CD14-positive monocyte (primary cell): ENCODE measurements around the gene GLYATL2. TPM values are rescaled to one million over a fixed set of nuclear protein-coding genes. Genes with fewer than 3 reads are reported as not detected.

Source experiments
- DNase-seq, 3 donors: peaks; one replicate each; pipeline ENCODE4 v3.0.0-alpha.2; 2011 to 2022
- H2AFZ ChIP-seq: 2 replicates; pipeline ENCODE4 v1.6.0; 2012; ENCODE audit warnings: mild to moderate bottlenecking, low read depth, low read length, inconsistent platforms; ENCODE audit not compliant: insufficient read depth, poor library complexity, severe bottlenecking
- H3K27ac ChIP-seq, 2 donors: 1 replicate in 1 of 2; 2 replicates in 1 of 2; pipeline ENCODE4 v1.5.1; 2012 to 2013; ENCODE audit warnings: low read length in 2 of 2, control low read depth in 1 of 2, inconsistent platforms in 1 of 2, low read depth in 1 of 2, mild to moderate bottlenecking in 1 of 2
- H3K27me3 ChIP-seq, 2 donors: one replicate each; pipeline versions ENCODE4 v1.6.0 to v1.6.1; 2011 to 2013; ENCODE audit warnings: low read length in 2 of 2; ENCODE audit not compliant: control insufficient read depth in 2 of 2, insufficient read depth in 2 of 2
- H3K36me3 ChIP-seq, 2 donors: replicated peaks in 1 of 2; 1 replicate in 1 of 2; 2 replicates in 1 of 2; pipeline versions ENCODE4 v1.5.1 to v1.6.1; 2012 to 2013; ENCODE audit warnings: low read length in 2 of 2, control low read depth in 1 of 2, inconsistent platforms in 1 of 2, mild to moderate bottlenecking in 1 of 2; ENCODE audit not compliant: insufficient read depth in 2 of 2, control insufficient read depth in 1 of 2
- H3K4me1 ChIP-seq, 2 donors: 1 replicate in 1 of 2; 2 replicates in 1 of 2; pipeline versions ENCODE4 v1.5.1 to v1.6.1; 2012 to 2013; ENCODE audit warnings: low read length in 2 of 2, control low read depth in 1 of 2, inconsistent platforms in 1 of 2, mild to moderate bottlenecking in 1 of 2, moderate library complexity in 1 of 2; ENCODE audit not compliant: insufficient read depth in 2 of 2, control insufficient read depth in 1 of 2
- H3K4me2 ChIP-seq: replicated peaks from 2 replicates; pipeline ENCODE3; 2012; ENCODE audit warnings: low read length, moderate library complexity, mild to moderate bottlenecking; ENCODE audit not compliant: poor library complexity, severe bottlenecking; ENCODE audit errors: extremely low read depth
- H3K4me3 ChIP-seq, 3 experiments: fragments of 200-600 bp in 1 of 3; sonication (generic) in 1 of 3; replicated peaks in 1 of 3; 1 replicate in 2 of 3; 2 replicates in 1 of 3; pipeline ENCODE4 v1.5.1; 2011 to 2013; ENCODE audit warnings: low read length in 3 of 3, mild to moderate bottlenecking in 3 of 3, control low read depth in 2 of 3, low read depth in 2 of 3, inconsistent platforms in 1 of 3, moderate library complexity in 1 of 3
- H3K79me2 ChIP-seq: 2 replicates; pipeline ENCODE4 v1.6.0; 2012; ENCODE audit warnings: mild to moderate bottlenecking, control low read depth, inconsistent platforms, low read length, moderate library complexity; ENCODE audit not compliant: insufficient read depth
- H3K9ac ChIP-seq: 2 replicates; pipeline ENCODE4 v1.6.0; 2017; ENCODE audit warnings: low read length, mild to moderate bottlenecking; ENCODE audit not compliant: insufficient read depth, poor library complexity, severe bottlenecking
- H3K9me3 ChIP-seq, 2 donors: replicated peaks in 1 of 2; 1 replicate in 1 of 2; 2 replicates in 1 of 2; pipeline versions ENCODE4 v1.5.1 to v1.6.1; 2012 to 2013; ENCODE audit warnings: low read length in 2 of 2, control low read depth in 1 of 2; ENCODE audit not compliant: control insufficient read depth in 1 of 2, insufficient read depth in 1 of 2
- H4K20me1 ChIP-seq: 2 replicates; pipeline ENCODE4 v1.6.0; 2012; ENCODE audit warnings: mild to moderate bottlenecking, low read length, control low read depth, moderate library complexity; ENCODE audit not compliant: insufficient read depth
- H3K27ac Mint-ChIP-seq, 7 donors: one replicate each; pipeline ENCODE4 v1.8.0; 2020; ENCODE audit warnings: mild to moderate bottlenecking in 7 of 7, mixed read lengths in 7 of 7, moderate library complexity in 6 of 7, inconsistent platforms in 2 of 7
- H3K27me3 Mint-ChIP-seq, 3 donors: one replicate each; pipeline ENCODE4 v1.8.0; 2021 to 2022; ENCODE audit warnings: low read depth in 3 of 3, mild to moderate bottlenecking in 3 of 3, mixed read lengths in 3 of 3, moderate library complexity in 3 of 3, inconsistent platforms in 1 of 3
- H3K36me3 Mint-ChIP-seq, 2 donors: one replicate each; pipeline ENCODE4 v1.8.0; 2020; ENCODE audit warnings: mixed read lengths in 2 of 2, inconsistent platforms in 1 of 2, mild to moderate bottlenecking in 1 of 2
- H3K4me1 Mint-ChIP-seq: one replicate; pipeline ENCODE4 v1.8.0; 2020; ENCODE audit warnings: mild to moderate bottlenecking, mixed read lengths
- H3K4me3 Mint-ChIP-seq, 2 donors: one replicate each; pipeline ENCODE4 v1.8.0; 2020; ENCODE audit warnings: mild to moderate bottlenecking in 2 of 2, mixed read lengths in 2 of 2, moderate library complexity in 1 of 2
- H3K9me3 Mint-ChIP-seq, 7 donors: one replicate each; pipeline ENCODE4 v1.8.0; 2020 to 2022; ENCODE audit warnings: mixed read lengths in 7 of 7, mild to moderate bottlenecking in 6 of 7, moderate library complexity in 6 of 7, inconsistent platforms in 2 of 7
- WGBS: methylation state at CpG from one replicate; pipeline ENCODE4 v1.1.5; 2013; ENCODE audit warnings: missing lambda C conversion rate; ENCODE audit not compliant: insufficient coverage; 5-methylcytosine and 5-hydroxymethylcytosine counted together
- intact Hi-C, 2 donors: fragments of 100-400 bp; cut with micrococcal nuclease; formaldehyde crosslinking; loops; one replicate each; pipeline versions ENCODE4 v1.15.0 to v1.15.1; 2023
- polyA plus RNA-seq, 3 donors: library from polyadenylated mRNA; depleted of rRNA in 1 of 3; unstranded in 2 of 3; stranded (reverse) in 1 of 3; fragments of 300-500 nt in 2 of 3; fragments of >200 nt in 1 of 3; fragmentation: Illumina TruSeq in 2 of 3; gene quantifications; 1 replicate in 2 of 3; 2 replicates in 1 of 3; pipeline ENCODE4 v1.2.3, GENCODE V29; 2012 to 2021
- TF ChIP-seq, protein P1 (sequence below): fragments of 200-600 bp; IDR thresholded peaks from one replicate; pipeline ENCODE4 v1.8.0; 2022; ENCODE audit warnings: antibody characterized with exemption, mild to moderate bottlenecking

The GLYATL2 gene
- polyA plus RNA-seq, 3 donors, result not detected

DNA sequence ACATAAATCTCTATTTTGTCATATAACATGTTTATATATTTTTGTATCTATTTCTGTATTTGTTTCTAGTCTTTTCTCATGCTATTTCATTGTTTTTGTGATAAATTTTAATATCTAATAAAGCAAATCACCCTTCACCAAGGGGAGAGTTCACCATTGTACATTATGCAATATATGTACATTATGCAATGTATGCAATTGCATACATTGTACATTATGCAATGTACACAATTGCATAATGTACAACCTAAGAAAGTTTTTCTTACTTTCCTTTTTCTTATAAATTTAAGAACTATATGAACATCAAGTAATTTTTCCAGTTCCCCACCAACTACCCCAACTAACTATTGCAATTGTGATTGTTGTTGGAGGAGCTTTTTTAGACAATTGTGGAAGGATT is 44.1 kb upstream of the GLYATL2 start:
- no peak overlapping the region for H3K4me2 ChIP-seq
- H3K4me3 Mint-ChIP-seq, result no peak overlapping the region
- peaks cover 0 to 15% of the 10 kb centered on the region in 2 donors for H3K9me3 ChIP-seq
- H3K36me3 Mint-ChIP-seq, result no peaks in the 10 kb centered on the region
- H3K79me2 ChIP-seq, result no peaks in the 10 kb centered on the region
- H2AFZ ChIP-seq, result no peak overlapping the region
- H3K9ac ChIP-seq, result no peak overlapping the region
- peaks cover 2 to 13% (median 6%) of the 10 kb centered on the region in 7 donors for H3K9me3 Mint-ChIP-seq
- H3K27ac ChIP-seq, result no peak overlapping the region
- intact Hi-C loops, result no loop called here
- no peaks in the 10 kb centered on the region for H3K4me1 ChIP-seq
- no peaks in the 10 kb centered on the region for H3K36me3 ChIP-seq
- no peaks in the 10 kb centered on the region for H3K27me3 ChIP-seq
- H3K4me3 ChIP-seq, result no peak overlapping the region
- H3K27me3 Mint-ChIP-seq, result no peaks in the 10 kb centered on the region
- H3K27ac Mint-ChIP-seq, result no peak overlapping the region
- no peaks in the 10 kb centered on the region for H4K20me1 ChIP-seq
- no peaks in the 10 kb centered on the region for H3K4me1 Mint-ChIP-seq
- TF ChIP-seq, protein P1, sequence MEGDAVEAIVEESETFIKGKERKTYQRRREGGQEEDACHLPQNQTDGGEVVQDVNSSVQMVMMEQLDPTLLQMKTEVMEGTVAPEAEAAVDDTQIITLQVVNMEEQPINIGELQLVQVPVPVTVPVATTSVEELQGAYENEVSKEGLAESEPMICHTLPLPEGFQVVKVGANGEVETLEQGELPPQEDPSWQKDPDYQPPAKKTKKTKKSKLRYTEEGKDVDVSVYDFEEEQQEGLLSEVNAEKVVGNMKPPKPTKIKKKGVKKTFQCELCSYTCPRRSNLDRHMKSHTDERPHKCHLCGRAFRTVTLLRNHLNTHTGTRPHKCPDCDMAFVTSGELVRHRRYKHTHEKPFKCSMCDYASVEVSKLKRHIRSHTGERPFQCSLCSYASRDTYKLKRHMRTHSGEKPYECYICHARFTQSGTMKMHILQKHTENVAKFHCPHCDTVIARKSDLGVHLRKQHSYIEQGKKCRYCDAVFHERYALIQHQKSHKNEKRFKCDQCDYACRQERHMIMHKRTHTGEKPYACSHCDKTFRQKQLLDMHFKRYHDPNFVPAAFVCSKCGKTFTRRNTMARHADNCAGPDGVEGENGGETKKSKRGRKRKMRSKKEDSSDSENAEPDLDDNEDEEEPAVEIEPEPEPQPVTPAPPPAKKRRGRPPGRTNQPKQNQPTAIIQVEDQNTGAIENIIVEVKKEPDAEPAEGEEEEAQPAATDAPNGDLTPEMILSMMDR, result no peak
- peak in 1 of 3 donors; percentile 7 for DNase-seq

DNA sequence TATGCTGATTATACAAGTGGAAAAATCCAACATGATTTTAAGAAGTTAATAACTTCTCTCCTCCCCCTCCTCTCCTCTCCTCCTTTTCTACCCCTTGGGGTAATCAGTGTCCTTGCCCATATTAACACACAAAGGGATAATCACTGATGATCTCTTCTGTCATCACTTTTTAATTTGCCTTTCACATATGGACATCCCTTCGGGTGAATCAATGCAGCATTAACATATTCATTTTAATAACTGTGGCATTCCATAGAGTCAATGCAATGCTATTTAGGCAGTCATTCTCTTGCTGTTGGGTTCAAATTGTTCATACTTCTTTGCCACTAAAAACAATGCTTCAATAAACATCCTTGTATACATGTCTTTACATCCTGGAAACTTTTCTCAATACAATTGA is 42.9 kb upstream of the GLYATL2 start:
- H3K36me3 Mint-ChIP-seq, result no peaks in the 10 kb centered on the region
- no peaks in the 10 kb centered on the region for H3K36me3 ChIP-seq
- DNase-seq, result no peak
- TF ChIP-seq, protein P1, result no peak
- H3K27me3 ChIP-seq, result no peaks in the 10 kb centered on the region
- H3K4me1 ChIP-seq, result no peaks in the 10 kb centered on the region
- no peak overlapping the region for H2AFZ ChIP-seq
- H3K9ac ChIP-seq, result no peak overlapping the region
- no peaks in the 10 kb centered on the region for H3K4me1 Mint-ChIP-seq
- no CpG with 5 or more reads among the region's 1 CpG for WGBS
- H3K9me3 ChIP-seq, result peaks cover 0 to 15% of the 10 kb centered on the region in 2 donors
- no peak overlapping the region for H3K27ac ChIP-seq
- no peak overlapping the region for H3K4me3 Mint-ChIP-seq
- no peaks in the 10 kb centered on the region for H3K79me2 ChIP-seq
- H3K4me3 ChIP-seq, result no peak overlapping the region
- no peaks in the 10 kb centered on the region for H3K27me3 Mint-ChIP-seq
- H3K4me2 ChIP-seq, result no peak overlapping the region
- H3K9me3 Mint-ChIP-seq, result peaks cover 2 to 21% (median 10%) of the 10 kb centered on the region in 7 donors
- intact Hi-C loops, result no loop called here
- no peaks in the 10 kb centered on the region for H4K20me1 ChIP-seq
- no peak overlapping the region for H3K27ac Mint-ChIP-seq
